Spleen (tissue), 7 donors: Measurements from ENCODE around the gene INSYN1.

Experiments
- POLR2A ChIP-seq, 3 donors: fragments of 450-650 bp; IDR thresholded peaks; one replicate each; pipeline ENCODE4 v1.5.1; 2017; ENCODE audit warnings: antibody characterized with exemption in 3 of 3, mild to moderate bottlenecking in 1 of 3
- TF ChIP-seq, protein P1 (sequence below), 11 experiments: fragments of 200-600 bp in 7 of 11; fragments of 450-650 bp in 4 of 11; sonication (generic) in 4 of 11; IDR thresholded peaks in 8 of 11; conservative IDR thresholded peaks in 3 of 11; 1 replicate in 7 of 11; 2 replicates in 4 of 11; pipeline versions ENCODE4 v1.4.0 to v1.8.0; 2016 to 2021; ENCODE audit warnings: antibody characterized with exemption in 11 of 11, inconsistent platforms in 4 of 11, mild to moderate bottlenecking in 1 of 11
- donor health status: DM: no; HTN: no; CAD: no; lungs with moderate emphysema.
- donor health status: DM: no; HTN: no; CAD: no.
- donor health status: DM: no; HTN: no; CAD: no.

DNA sequence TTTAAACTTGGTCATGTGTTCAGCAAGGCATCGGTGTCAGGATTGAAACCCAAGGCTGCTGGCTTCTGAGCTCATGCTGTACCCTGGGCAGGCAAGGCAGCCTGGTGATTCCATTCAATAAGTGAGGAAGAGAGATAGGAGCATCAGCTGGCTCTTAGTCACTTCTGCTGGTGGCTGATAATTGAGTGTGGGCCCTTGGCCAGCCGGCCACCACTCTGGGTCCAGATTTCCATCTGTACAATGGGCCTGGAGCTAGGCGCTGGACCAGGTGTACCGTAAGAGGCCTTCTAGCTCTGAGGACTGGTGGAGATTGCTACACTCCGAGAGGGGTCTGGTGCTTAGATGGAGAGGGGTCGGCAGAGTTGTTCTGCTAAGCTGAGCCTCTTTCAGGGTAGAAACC lies 64.7 kb downstream of the INSYN1 start:
- no peak for TF ChIP-seq POLR2A (IDR thresholded peaks at IDR 0.05)
- TF ChIP-seq, protein P1, sequence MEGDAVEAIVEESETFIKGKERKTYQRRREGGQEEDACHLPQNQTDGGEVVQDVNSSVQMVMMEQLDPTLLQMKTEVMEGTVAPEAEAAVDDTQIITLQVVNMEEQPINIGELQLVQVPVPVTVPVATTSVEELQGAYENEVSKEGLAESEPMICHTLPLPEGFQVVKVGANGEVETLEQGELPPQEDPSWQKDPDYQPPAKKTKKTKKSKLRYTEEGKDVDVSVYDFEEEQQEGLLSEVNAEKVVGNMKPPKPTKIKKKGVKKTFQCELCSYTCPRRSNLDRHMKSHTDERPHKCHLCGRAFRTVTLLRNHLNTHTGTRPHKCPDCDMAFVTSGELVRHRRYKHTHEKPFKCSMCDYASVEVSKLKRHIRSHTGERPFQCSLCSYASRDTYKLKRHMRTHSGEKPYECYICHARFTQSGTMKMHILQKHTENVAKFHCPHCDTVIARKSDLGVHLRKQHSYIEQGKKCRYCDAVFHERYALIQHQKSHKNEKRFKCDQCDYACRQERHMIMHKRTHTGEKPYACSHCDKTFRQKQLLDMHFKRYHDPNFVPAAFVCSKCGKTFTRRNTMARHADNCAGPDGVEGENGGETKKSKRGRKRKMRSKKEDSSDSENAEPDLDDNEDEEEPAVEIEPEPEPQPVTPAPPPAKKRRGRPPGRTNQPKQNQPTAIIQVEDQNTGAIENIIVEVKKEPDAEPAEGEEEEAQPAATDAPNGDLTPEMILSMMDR (IDR thresholded peaks at IDR 0.05 in 8 of 11, conservative IDR thresholded peaks at IDR 0.05 in 3 of 11) = no peak
